ENCODE data around the gene NAV2.

NAV2 gene

DNA sequence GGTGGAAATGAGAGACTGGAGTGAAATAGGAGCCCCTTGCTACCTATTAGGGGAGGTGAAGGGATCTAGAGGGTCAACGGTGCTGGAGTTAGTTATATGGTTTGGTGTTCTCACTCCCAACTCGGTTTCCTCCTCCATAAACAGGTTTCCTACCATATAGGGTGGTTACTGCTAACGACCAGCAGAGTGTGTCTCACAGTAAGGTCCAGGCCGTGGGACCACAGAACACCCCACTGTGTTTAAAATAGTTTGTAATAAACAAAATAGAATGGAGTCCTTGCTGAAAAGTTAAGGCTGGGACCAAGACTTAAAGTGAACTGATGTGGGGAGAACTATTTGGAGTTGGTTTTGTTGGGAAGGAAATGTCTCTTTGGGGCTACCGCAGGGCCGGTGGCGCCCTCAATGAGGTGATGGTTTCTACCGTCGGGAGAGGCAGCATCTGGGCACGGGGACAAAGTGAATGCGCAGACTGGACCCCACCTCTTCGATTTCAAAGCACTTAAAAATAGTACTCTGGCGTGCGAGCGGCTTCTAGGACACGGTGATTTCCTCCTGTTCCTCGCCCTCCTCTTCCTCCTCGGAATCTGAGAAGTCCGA lies 443.1 kb downstream of the NAV2 start:
- DNase-seq (ENCODE audit: low read depth, low spot score) = no peak

DNA sequence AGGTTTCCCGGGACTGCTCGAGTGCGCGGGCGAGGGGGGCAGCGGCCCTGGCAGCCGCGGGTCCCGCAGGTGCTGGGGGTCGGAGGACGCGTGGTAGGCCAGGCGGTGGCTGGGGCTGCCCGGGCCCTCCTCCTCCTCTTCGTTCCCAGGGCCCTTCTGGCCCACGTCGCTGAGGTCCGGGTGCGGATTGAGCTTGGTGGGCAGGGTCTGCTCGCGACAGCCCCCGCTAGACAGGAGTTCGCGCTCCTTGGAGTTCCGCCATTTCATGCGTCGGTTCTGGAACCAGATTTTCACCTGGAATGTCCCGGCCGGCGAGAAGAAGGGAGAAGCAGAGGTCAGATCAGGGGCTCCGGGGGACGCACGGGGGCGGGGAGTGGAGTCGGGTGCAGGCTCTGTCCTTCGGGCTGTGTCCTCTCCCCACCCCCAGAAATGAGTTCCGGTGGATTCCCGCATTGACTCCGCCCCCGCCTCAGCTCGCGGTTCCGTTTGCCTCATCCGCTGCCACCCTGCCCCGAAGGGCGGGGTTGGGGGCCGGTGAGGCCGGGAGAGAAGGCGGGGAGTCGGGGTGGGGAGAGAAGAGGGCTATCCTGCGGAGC lies 443.7 kb downstream of the NAV2 start:
- DNase-seq (ENCODE audit: low read depth, low spot score) = no peak

DNA sequence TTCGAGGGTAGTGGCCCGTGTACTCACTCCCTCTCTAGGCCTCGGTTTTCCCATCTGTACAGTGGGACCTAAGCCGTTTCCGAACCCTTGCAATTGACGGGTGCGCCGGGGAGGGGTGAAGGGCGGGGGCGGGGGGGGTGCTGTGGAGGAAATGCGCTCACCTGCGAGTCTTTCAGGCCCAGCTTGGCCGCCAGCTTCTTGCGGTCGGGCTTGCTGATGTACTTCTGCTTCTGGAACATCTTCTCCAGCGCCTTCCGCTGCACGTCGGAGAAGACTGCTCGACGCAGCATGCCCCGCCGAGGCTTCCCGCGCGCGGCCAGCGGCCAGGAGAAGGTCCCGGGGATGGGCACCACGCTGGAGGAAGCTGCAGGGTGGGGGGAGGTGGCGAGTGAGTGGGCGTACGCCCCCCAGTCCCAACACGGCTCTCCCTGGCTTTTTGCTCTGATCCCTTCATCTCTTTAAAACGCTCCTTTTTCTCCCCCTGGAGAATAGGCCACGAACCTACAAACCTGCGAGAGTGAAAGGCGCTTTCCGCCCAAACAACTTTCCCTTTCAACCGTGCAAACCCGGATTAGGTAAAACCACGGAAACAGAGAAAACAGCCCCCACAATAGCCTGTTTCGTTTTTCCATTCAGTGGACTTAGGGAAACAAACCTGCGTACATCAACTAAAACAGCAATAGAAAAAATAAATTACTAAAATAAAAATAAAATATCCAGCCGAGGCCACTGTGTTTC lies 444.4 kb downstream of the NAV2 start:
- no peak for DNase-seq (ENCODE audit: low read depth, low spot score)

DNA sequence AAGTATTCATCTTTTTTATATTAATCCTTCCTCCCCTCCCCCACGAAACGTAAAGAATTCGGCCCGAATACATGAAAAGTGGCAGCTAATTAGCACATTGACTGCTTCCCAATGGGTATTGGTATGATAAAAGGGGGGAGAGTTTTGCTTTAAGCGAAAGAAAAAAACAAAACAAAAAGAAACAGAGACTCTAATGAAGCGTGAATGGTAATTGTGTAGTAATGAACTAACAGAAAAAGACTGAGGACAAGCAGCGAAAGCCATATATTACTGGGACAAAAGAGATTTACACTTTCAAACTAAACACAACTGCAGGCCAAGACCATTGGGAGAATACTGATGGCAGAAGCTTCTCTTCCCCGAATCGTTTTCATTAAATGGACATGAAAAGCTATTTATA lies 445.1 kb downstream of the NAV2 start:
- DNase-seq (ENCODE audit: low read depth, low spot score) = no peak

DNA sequence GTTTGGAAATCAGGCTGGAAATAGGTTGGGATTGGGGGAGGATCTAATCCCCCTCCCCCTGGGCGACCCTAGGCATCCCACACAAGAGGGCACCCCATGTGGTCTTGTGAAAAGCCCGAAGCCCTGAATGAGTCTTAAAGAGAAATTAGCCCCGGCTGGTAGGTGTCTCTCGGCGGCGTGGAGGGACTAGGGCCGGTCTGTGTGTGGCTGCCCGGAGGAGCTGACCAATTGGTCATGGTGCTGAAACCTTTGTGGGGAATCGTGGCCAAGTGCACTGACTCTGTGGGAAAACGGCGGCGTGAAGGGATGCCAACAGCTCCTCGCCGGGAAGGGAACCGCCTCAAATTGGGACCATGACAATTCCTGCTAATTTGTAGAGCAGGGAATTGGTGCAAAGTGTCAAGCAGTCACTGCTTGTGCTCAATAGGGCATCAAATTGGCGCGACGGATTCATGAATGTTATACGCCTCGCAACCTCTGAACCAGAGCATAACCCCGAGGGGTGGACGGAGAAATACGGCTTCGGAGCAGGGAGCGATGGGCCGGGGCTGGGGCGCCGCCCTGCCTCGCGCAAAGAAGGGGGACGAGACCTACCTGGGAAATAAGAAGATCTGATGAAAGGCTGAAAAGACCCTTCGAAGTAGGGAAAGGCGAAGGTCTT lies 446.1 kb downstream of the NAV2 start:
- no peak for DNase-seq (ENCODE audit: low read depth, low spot score)

DNA sequence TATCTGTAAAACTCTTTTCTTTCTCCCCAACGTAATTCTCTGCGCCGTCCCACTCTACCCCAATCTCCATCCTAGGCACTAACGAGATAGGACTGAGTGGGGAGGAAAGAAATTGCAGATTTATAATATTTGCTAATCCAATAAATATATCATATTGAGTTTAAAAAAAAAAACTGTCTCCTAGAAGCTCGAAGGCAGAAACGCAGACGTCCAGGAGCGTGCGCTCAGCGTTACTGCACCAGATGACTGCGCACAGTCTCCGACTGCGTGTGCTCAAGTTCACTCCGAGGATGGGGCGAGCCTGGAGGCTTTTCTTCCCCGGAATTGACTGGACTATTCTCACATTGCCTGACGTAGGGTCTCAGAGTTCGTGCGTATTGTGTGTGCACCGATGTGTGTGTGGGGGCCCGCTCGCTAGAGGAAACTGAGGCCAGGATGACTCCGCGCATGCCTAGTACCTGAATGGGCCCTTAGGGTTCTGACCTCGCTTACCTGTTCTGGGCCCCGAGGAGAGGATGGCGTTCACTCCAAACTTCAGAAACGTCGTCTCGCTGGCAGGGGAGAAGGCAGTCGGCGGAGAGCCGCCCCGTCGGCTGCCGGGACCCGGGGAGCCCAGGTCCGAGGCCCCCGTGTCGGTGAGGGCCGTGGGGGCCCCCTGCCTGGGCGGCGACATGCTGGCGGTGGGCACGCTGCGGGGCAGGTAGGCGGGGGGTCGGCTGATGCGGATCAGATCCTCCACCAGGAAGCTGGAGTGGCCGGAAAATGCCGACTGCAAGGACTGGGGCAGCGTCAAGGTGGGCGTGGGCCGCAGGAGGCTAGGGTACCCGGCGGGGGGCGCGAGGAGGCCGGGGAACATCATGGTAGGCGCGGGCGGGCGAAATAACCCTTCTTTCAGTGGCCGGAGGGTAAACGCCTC lies 447.1 kb downstream of the NAV2 start:
- DNase-seq (ENCODE audit: low read depth, low spot score) = no peak

DNA sequence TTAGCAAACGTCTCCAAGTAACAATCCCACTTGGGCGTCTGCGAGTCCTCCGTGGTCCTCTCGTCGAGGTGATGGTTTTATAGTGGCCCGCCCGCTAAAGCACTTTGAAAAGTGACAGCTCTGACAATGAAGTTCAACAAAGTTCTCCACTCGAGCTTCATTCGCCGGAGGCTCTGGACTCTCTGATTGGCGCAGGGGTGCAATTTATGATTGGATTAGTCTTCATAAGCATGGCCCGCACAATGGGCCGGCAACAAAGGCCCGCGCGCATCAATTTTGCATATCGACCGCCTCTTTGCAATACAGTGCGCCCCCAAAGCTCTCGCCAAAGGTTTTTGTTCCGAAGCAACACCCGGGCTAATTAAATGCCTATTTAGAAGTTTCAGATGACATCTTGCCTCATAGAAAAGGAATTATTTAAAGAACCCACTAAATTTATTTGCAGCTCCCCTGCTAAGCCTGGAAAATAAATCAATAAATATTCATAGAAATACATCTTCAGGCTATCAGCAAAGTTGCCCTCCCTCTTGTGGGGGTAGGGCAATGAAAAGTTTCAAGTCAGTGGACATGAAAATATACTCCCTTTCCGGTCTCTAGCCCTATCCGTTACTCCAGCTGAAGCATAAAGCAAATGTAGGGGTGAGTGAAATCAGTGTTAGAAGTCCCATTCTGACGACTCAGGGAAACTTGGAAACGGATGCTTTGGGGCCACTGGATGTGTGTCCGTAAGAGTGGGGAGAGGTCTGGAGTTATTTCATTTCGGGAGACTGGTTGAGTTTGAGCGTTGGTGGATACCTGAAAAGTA lies 448.0 kb downstream of the NAV2 start, which contains the start of gene DBX1:
DBX1 (minus strand) TSS at position 51 of the 805 bp plus-strand sequence. CDS start 151 bp downstream, outside the sequence.
- no peak for DNase-seq (ENCODE audit: low read depth, low spot score)

DNA sequence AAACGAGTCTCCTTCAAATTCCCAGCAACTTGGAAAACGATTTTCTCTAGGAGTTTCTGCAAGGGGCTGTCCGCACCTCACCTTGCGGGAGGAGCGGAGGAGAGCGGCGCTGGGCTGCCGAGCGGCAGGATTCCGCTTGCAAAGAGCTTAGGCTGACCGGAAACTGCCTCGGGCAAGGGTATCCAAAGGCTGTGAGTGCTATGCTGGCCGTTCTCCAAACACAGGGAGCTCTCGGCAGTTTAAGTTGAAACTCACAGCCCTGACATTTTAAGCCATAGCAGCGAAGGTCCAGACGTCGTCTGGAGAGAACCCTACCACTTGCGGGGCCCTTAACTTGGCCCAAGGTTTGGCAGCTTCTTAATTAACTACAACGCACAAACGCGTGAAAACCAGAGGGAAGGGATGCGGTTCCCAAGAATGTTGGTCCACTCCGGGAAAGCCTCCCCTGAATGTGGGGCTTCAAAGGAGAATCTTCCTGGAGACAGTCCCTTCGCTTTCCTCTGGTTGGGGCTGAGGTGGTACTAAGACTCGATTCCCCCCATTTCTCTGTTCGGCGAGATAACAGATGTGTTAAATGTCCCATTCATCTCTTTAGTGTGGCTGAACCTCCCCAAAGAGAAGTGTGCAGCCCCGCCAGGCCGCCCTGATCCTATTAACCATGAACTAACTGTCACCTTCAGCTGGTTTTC lies 448.7 kb downstream of the NAV2 start:
- no peak for DNase-seq (ENCODE audit: low read depth, low spot score)

DNA sequence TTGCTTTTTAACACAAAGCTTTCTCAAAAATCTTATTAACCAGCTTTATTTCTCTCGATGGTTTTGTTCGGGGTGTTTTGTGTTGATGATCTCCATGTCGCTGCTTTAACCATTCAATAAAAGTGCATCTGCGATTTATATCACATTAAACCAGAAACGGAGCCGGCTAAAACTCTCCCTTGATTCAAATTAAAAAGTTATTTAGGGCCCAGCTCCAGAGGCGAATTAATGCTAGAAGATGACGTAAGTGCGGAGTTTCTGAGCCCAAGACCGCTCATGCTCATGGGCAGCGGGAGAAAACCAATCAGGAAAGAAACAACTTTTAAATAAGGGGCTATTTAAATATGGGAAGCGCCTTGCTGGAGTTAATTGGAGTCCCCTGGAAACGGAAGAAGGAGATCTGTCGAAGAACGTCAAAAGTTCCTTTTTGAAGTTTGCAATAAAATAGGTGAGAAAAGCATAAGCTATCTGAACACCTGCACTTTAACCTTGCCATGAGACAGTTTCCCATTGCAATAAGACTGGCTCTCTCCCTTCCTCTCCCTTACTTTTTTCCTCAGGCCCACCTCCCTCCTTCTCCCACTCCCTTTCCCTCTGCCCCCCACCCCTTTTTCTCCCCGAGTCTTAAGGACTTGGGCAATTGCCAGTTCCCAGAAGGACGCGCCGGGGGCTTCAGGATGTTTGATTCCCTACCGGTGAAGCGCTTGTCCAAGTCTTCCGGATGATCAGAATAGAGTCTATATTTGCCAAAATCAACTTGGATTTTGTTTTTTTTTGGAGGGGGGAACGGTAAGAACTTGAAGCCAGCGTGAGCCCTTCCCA lies 449.5 kb downstream of the NAV2 start:
- no peak for DNase-seq (ENCODE audit: low read depth, low spot score)

DNA sequence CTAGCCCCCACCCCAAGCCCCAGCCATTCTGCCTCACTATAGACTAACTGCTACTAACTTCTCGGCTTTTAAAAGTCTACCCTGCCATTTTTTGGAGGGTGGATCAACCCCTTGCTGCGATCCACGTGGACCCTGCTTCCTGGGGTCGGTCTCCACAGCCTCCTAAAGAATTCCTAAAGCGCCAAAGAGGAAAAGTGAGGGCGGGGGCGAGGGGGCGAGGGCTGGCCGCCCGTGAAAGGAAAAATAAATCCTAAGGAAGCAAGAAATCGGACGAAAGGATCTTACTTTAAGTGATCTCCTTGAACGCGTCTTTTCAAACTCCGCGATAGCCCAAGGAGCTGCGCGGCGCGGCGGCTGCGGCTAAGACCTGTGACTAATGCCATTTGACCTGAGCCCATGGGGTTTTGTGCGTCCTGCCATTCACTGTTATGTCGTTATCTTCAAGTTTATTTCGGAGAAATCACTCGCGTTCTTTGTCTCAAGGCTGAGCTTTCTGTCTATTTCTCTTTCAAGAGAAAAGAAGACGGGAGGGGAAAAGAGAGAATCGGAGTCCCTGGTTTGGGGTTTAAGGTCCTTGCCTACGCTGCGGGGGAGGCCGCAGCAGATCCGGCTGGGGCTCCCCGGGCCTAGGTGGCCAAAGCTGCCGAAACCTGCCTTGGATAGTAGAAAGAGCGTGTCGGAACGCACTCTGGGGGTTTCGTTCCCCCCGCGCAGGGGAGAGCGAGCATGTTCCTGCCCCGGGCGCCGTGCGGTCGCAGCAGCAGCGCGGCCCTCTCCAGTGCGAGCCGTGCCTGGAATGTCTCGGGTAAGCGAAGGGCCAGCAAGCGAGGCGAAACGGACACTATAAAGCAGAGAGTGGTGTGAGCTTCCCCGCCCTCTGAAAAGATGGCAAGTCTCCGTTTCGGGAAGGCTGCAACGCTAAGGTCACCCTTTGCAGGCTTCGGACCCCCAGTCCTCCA lies 450.5 kb downstream of the NAV2 start:
- DNase-seq (ENCODE audit: low read depth, low spot score) = no peak

DNA sequence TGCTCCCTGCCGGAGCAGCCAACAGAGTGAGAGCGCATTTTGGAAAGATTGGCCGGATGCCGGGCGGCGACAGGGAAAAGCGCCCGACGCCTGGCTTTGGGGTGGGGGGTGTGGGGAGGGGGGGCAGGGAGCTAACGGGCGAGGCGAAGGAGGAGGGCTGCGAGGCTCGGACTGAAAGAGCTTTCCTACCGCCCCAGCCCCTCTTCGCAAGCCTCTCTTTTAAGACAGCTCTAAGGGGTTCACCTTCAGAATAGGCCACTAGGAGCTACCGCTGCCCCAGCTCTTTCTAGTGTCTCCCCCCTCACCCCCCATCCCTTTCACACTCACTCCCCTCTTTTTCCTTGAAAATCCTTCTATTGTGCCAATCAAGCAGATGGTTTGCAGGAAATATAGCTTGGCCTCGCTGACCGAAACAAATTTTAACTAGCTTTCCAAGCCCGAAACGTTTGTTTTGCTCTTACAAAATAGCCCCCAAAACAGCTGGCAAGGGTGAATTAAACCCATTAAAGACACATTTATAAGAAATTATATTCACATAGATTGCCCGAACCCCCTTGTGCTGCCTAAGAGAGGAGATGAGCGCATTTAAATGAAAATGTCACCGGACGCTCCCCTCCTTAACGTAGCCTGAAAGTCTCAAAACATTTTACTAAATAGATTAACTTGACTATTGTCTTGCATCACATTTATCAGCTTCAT lies 451.3 kb downstream of the NAV2 start:
- no peak for DNase-seq (ENCODE audit: low read depth, low spot score)
